SKM-1 treated with dmso at 0.1 percent for 144 hours (cell line): ENCODE measurements around the gene DTD2.
"Not testable (repeated sequence)": the region's sequence is repeated elsewhere in the genome, so short reads cannot be mapped to it uniquely, and the experiment has no call there.

ENCODE experiments used
- DNase-seq: peaks from one replicate; lab custom pipeline; 2025; ENCODE audit not compliant: unreplicated experiment; lab: John Stamatoyannopoulos, UW

DTD2 gene

GRCh38 chr14:31442284-31442683 lies 15.0 kb downstream of the DTD2 start:
- DNase-seq, result no peak

GRCh38 chr14:31441273-31442111 lies 15.8 kb downstream of the DTD2 start:
- no peak for DNase-seq

GRCh38 chr14:31440280-31440679 lies 17.0 kb downstream of the DTD2 start:
- no peak for DNase-seq

DNA sequence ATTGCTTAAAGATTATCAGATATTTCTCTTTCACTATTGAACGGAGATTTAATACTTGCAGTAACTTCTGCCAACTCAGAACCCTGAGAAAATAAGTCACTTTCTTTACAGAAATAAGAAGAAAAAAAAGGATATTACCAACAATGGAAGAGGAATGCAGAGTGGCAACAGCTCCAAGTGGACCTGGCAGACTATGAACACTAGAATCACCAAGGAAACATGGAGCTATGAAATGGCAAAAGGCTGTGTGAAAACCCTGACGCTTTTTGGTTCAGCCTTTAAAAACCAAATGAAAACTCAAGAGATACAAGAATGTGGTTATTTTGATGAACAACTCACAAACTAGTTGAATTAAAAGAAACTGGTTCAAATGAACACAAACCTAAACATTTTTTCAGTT lies 17.7 kb downstream of the DTD2 start:
- DNase-seq, result no peak

DNA sequence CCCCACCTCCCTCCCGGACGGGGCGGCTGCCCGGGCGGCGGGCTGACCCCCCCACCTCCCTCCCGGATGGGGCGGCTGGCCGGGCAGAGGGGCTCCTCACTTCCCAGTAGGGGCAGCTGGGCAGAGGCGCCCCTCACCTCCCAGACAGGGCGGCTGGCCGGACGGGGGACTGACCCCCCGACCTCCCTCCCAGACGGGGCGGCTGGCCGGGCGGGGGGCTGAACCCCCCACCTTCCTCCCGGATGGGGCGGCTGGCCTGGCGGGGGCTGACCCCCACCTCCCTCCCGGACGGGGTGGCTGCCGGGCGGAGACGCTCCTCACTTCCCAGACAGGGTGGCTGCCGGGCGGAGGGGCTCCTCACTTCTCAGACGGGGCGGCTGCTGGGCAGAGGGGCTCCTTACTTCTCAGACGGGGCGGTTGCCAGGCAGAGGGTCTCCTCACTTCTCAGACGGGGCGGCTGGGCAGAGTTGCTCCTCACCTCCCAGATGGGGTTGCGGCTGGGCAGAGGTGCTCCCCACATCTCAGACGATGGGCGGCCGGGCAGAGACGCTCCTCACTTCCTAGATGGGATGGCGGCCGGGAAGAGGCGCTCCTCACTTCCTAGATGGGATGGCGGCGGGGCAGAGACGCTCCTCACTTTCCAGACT lies 20.1 kb downstream of the DTD2 start:
- not testable (repeated sequence) for DNase-seq

GRCh38 chr14:31435276-31435675 lies 22.0 kb downstream of the DTD2 start:
- DNase-seq, result no peak

GRCh38 chr14:31430634-31431264 lies 26.6 kb downstream of the DTD2 start:
- DNase-seq, result no peak

- DNase-seq, result no peak
These were observed 27.5 kb downstream of the DTD2 start for GRCh38 chr14:31429791-31430190.

GRCh38 chr14:31428011-31428410 lies 29.3 kb downstream of the DTD2 start:
- DNase-seq, result no peak

DNA sequence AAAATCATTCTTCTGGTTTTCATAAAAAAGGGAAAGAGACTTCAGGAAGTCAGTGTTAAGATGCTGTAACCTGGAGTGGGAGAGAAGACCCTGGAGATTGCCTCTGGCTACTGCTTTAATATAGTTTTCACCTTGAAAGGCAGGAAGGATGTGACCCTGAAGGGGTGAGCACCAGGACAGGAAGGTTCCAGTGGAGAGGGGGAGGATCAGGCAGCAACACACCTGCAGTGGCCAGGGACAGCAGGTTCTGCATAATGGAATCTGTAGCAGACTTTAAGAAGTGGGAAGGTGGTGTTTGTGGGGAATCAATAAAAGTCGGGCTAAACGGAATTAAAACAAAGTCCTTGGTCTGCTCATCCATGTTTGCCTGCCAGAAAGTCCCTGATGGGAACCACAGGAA lies 30.6 kb downstream of the DTD2 start:
- DNase-seq, result no peak

GRCh38 chr14:31425905-31426304 lies 31.4 kb downstream of the DTD2 start:
- no peak for DNase-seq

GRCh38 chr14:31421200-31421599 lies 36.1 kb downstream of the DTD2 start:
- DNase-seq, result no peak

DNA sequence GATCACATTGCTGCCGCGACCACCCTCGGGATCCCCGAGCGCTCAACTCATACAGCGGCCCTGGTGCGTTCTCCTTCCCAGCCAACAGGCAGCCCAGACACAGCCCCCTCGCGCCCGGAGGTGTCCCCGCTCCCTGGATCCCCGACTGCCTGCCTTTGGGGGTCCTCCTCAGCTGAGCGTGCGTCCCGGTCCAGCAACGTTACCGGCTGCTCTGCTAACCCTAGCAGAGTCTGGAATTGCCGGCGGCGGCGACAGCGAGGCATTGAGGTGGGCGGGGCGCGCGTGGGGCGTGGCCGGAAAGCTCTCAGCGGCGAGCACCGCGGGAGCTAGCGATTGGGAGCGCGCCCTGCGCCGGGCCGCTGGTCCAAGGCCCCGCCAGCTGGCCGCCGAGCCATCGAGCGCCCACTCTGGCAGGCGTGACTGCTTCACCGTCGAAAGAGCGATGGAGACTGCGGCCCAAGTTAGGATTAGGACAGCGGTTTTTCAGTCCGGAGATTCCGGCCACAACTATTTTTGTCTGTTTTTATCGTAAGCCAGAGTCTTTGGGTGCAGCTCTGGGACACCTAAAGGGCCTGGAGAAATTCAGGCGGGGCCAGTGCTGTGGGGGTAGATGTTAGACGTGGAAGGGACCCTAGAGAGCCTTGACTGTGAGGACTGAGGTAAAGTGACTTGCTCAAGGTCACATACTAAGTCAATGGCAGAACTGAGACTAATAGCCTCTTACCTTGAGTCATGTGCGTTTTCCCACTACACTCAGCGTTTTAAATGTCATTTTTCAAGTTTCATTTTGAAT lies 36.8 kb downstream of the DTD2 start, which contains the start of gene HEATR5A:
Gene HEATR5A (minus strand): TSS at position 232 of the 793 bp plus-strand sequence. CDS start 17,575 bp downstream, outside the sequence.
- DNase-seq, result peak; percentile 79

DNA sequence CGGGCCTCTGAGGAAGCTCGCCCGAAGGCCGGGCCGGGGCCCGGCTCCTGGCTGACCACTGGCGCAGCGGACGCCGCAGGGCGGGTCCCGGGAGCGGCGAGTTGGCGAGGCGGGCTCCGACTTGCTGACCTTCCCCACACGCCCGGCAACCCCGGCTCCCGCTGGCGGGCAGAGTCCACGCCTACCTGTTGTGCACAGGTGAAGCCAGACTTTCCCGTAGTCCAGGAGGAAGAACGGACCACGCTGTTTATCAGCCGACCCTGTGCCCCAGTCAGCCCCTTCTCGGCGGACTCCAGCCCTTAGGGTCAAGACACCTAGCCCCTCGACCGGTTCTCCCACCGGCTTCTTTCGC lies 37.4 kb downstream of the DTD2 start:
- DNase-seq, result no peak

- no peak for DNase-seq
These were observed 37.9 kb downstream of the DTD2 start for GRCh38 chr14:31419179-31419966.

DNA sequence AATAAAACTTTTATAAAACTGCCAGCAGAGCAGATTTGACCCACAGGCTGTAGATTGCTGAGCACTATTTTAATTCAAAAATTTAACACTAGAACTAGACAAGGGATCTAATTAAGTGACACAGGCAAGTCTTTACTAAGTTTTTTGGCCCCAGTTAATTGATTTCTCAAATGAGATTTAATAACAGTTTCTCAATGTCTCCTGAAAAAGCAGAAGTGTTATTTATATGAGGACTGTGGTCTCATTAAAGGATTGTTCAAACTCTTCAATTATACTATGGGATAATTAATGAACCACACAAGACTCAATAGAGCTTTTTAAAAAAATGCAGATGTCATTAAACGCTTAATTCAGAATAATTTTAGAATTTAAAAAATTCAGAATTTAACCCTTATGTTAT lies 38.9 kb downstream of the DTD2 start:
- no peak for DNase-seq

GRCh38 chr14:31414190-31414833 lies 43.0 kb downstream of the DTD2 start:
- DNase-seq, result no peak

GRCh38 chr14:31411218-31411727 lies 46.0 kb downstream of the DTD2 start:
- no peak for DNase-seq

GRCh38 chr14:31410048-31410650 lies 47.2 kb downstream of the DTD2 start:
- DNase-seq, result peak; percentile 40
